ENCODE measurements around the gene P3H3. TPM values are rescaled to one million over a fixed set of nuclear protein-coding genes. Genes with fewer than 3 reads are reported as not detected.

Gene P3H3
- total and polyA plus RNA-seq, 2 experiments from 2014 or later: 16.4 to 38.2 TPM

- TF ChIP-seq NANOG (IDR thresholded peaks at IDR 0.05; ENCODE audit: borderline replicate concordance): no peak
- TF ChIP-seq, protein P1, sequence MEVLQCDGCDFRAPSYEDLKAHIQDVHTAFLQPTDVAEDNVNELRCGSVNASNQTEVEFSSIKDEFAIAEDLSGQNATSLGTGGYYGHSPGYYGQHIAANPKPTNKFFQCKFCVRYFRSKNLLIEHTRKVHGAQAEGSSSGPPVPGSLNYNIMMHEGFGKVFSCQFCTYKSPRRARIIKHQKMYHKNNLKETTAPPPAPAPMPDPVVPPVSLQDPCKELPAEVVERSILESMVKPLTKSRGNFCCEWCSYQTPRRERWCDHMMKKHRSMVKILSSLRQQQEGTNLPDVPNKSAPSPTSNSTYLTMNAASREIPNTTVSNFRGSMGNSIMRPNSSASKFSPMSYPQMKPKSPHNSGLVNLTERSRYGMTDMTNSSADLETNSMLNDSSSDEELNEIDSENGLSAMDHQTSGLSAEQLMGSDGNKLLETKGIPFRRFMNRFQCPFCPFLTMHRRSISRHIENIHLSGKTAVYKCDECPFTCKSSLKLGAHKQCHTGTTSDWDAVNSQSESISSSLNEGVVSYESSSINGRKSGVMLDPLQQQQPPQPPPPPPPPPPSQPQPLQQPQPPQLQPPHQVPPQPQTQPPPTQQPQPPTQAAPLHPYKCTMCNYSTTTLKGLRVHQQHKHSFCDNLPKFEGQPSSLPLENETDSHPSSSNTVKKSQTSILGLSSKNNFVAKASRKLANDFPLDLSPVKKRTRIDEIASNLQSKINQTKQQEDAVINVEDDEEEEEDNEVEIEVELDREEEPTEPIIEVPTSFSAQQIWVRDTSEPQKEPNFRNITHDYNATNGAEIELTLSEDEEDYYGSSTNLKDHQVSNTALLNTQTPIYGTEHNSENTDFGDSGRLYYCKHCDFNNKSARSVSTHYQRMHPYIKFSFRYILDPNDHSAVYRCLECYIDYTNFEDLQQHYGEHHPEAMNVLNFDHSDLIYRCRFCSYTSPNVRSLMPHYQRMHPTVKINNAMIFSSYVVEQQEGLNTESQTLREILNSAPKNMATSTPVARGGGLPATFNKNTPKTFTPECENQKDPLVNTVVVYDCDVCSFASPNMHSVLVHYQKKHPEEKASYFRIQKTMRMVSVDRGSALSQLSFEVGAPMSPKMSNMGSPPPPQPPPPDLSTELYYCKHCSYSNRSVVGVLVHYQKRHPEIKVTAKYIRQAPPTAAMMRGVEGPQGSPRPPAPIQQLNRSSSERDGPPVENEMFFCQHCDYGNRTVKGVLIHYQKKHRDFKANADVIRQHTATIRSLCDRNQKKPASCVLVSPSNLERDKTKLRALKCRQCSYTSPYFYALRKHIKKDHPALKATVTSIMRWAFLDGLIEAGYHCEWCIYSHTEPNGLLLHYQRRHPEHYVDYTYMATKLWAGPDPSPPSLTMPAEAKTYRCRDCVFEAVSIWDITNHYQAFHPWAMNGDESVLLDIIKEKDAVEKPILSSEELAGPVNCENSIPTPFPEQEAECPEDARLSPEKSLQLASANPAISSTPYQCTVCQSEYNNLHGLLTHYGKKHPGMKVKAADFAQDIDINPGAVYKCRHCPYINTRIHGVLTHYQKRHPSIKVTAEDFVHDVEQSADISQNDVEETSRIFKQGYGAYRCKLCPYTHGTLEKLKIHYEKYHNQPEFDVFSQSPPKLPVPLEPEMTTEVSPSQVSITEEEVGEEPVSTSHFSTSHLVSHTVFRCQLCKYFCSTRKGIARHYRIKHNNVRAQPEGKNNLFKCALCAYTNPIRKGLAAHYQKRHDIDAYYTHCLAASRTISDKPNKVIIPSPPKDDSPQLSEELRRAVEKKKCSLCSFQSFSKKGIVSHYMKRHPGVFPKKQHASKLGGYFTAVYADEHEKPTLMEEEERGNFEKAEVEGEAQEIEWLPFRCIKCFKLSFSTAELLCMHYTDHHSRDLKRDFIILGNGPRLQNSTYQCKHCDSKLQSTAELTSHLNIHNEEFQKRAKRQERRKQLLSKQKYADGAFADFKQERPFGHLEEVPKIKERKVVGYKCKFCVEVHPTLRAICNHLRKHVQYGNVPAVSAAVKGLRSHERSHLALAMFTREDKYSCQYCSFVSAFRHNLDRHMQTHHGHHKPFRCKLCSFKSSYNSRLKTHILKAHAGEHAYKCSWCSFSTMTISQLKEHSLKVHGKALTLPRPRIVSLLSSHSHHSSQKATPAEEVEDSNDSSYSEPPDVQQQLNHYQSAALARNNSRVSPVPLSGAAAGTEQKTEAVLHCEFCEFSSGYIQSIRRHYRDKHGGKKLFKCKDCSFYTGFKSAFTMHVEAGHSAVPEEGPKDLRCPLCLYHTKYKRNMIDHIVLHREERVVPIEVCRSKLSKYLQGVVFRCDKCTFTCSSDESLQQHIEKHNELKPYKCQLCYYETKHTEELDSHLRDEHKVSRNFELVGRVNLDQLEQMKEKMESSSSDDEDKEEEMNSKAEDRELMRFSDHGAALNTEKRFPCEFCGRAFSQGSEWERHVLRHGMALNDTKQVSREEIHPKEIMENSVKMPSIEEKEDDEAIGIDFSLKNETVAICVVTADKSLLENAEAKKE (CRISPR knock-in tag; IDR thresholded peaks at IDR 0.05): no peak
- Histone ChIP-seq H2AFZ (peak within 1 kb of the TSS; percentile 76; the same call in 1 of the 2 replicates), H3K36me3 (ENCODE audit: insufficient read depth) (no peaks in the 10 kb centered on the region), H3K4me1 (ENCODE audit: insufficient read depth) (peaks cover 53% of the 10 kb centered on the region), H4K20me1 (replicated peaks; ENCODE audit: insufficient read depth) (no peaks in the 10 kb centered on the region), H3K79me2 (replicated peaks; ENCODE audit: insufficient read depth) (no peaks in the 10 kb centered on the region), H3K27me3 (ENCODE audit: insufficient read depth) (peaks cover 55% of the 10 kb centered on the region), H3K4me2 (peak within 1 kb of the TSS; percentile 94), H3K27ac (ENCODE audit: low read depth) (no peak within 1 kb of the TSS), H3K4me3 (peak within 1 kb of the TSS; percentile 76), H3K9me2 (ENCODE audit: insufficient read depth) (no peaks in the 10 kb centered on the region), H3F3A (replicated peaks; ENCODE audit: low read depth) (peaks cover 17% of the 10 kb centered on the region)
- ATAC-seq (peak; percentile 52), DNase-seq (ENCODE audit: low spot score) (peak; percentile 93)
- Mint-ChIP-seq H3K4me3 (peak within 1 kb of the TSS; percentile 81), H3K9me3 (no peaks in the 10 kb centered on the region), H3K27me3 (ENCODE audit: insufficient read depth, low read depth, poor library complexity) (peaks cover 31% of the 10 kb centered on the region), H3K4me1 (peaks cover 72% of the 10 kb centered on the region), H3K36me3 (ENCODE audit: low read depth) (peaks cover 7% of the 10 kb centered on the region; the same call in 2 of the 3 replicates), H3K27ac (peak within 1 kb of the TSS; percentile 77)
Measured at GRCh38 chr12:6821591-6822425, 6.4 kb upstream of the P3H3 start, which contains the start of gene GPR162. Gene GPR162, plus strand, starts transcription at chr12:6821821. Its CDS starts 2,078 bp downstream, at chr12:6823899.

- Histone ChIP-seq H3F3A (replicated peaks; ENCODE audit: low read depth) (peaks cover 21% of the 10 kb centered on the region), H3K9me2 (ENCODE audit: insufficient read depth) (no peaks in the 10 kb centered on the region), H3K4me1 (ENCODE audit: insufficient read depth) (peaks cover 59% of the 10 kb centered on the region), H3K27me3 (ENCODE audit: insufficient read depth) (peaks cover 57% of the 10 kb centered on the region), H2AFZ (no peak overlapping the region), H3K79me2 (replicated peaks; ENCODE audit: insufficient read depth) (no peaks in the 10 kb centered on the region), H3K4me2 (peak overlapping the region; percentile 94), H3K4me3 (peak overlapping the region; percentile 76), H3K27ac (ENCODE audit: low read depth) (no peak overlapping the region), H4K20me1 (replicated peaks; ENCODE audit: insufficient read depth) (no peaks in the 10 kb centered on the region), H3K36me3 (ENCODE audit: insufficient read depth) (no peaks in the 10 kb centered on the region)
- Mint-ChIP-seq H3K9me3 (no peaks in the 10 kb centered on the region), H3K4me3 (peak overlapping the region; percentile 81), H3K36me3 (ENCODE audit: low read depth) (peaks cover 7% of the 10 kb centered on the region; the same call in 2 of the 3 replicates), H3K27me3 (ENCODE audit: insufficient read depth, low read depth, poor library complexity) (peaks cover 39% of the 10 kb centered on the region), H3K27ac (no peak overlapping the region), H3K4me1 (peaks cover 77% of the 10 kb centered on the region)
- DNase-seq (ENCODE audit: low spot score): no peak
- no peak for ATAC-seq
- TF ChIP-seq REST (IDR thresholded peaks at IDR 0.05; ENCODE audit: unreplicated experiment): no peak
- no peak for TF ChIP-seq STAT1 (IDR thresholded peaks at IDR 0.05; ENCODE audit: unreplicated experiment)
- no peak for TF ChIP-seq JUNB (IDR thresholded peaks at IDR 0.05; ENCODE audit: unreplicated experiment)
- no peak for TF ChIP-seq ZNF114 (CRISPR knock-in tag; IDR thresholded peaks at IDR 0.05)
- TF ChIP-seq, protein P2, sequence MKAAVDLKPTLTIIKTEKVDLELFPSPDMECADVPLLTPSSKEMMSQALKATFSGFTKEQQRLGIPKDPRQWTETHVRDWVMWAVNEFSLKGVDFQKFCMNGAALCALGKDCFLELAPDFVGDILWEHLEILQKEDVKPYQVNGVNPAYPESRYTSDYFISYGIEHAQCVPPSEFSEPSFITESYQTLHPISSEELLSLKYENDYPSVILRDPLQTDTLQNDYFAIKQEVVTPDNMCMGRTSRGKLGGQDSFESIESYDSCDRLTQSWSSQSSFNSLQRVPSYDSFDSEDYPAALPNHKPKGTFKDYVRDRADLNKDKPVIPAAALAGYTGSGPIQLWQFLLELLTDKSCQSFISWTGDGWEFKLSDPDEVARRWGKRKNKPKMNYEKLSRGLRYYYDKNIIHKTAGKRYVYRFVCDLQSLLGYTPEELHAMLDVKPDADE (IDR thresholded peaks at IDR 0.05): no peak
Measured at GRCh38 chr12:6822426-6823135, 5.6 kb upstream of the P3H3 start.
